SK-N-SH treated with all-trans-retinoic acid at 6 μM for 48 hours (cell line): Measurements from ENCODE around the gene OXER1.

Experiments
- ARNTL ChIP-seq: fragments of 450-650 bp; formaldehyde crosslinking; IDR thresholded peaks from 2 replicates; pipeline ENCODE4 v1.5.0; 2020; ENCODE audit warnings: low read depth, mild to moderate bottlenecking, moderate library complexity, borderline replicate concordance
- ESRRG ChIP-seq: fragments of 250-450 bp; sonication (Bioruptor Pico); IDR thresholded peaks from 2 replicates; pipeline ENCODE4 v1.6.1; 2021; ENCODE audit warnings: mild to moderate bottlenecking
- TOX ChIP-seq: fragments of 250-450 bp; sonication (Bioruptor Pico); IDR thresholded peaks from 2 replicates; pipeline ENCODE4 v1.8.0; 2021; ENCODE audit warnings: mild to moderate bottlenecking, moderate library complexity, borderline replicate concordance
- ZFP3 ChIP-seq: fragments of 250-450 bp; sonication (Bioruptor Pico); IDR thresholded peaks from 2 replicates; pipeline ENCODE4 v1.5.0; 2020; ENCODE audit warnings: mild to moderate bottlenecking, moderate library complexity
- ZNF8 ChIP-seq: fragments of 450-650 bp; formaldehyde crosslinking; IDR thresholded peaks from 2 replicates; pipeline ENCODE4 v1.5.0; 2020; ENCODE audit warnings: mild to moderate bottlenecking, moderate library complexity

DNA sequence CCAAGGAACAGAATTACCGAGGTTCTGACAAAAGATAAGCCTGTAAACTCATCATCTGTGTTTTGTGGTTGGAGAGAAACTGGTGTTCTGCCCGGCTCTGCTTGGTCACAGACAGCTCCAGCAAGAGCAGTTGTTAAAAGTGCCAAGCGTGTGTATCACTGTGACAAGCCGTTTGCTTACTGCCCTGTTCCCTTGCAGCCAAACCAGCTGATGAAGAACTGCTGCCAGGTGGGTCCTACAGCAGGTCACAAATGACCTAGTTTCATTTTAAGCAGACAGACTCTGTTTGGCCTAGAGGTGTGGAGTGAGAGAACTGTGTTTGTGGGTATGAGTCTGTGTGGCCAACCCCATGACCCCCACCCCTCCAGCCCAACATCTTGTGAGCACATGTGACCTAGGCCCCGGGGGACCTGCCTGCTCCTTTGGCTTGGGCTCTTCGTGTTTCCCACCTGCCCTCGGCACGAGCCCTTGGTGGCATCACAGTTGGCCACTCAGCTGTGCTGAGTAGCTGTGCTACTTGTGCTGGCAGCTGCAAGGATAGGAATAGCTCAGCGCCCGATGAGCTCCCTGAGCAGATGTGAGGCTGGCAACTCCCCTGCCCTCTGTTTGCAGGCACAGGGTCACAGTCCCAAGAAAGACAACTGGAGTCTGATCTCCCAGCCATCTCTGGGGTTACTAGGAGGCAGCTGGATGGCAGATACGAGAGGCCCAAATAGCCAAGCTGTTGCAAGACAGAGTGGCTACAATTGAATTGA lies 9.7 kb downstream of the OXER1 start:
- TF ChIP-seq ARNTL (CRISPR knock-in tag) (no peak), ZFP3 (CRISPR knock-in tag) (no peak), ESRRG (CRISPR knock-in tag) (no peak), ZNF8 (CRISPR knock-in tag) (no peak), TOX (CRISPR knock-in tag) (no peak)
